ENCODE measurements around the gene PADI2.

Gene PADI2

DNA sequence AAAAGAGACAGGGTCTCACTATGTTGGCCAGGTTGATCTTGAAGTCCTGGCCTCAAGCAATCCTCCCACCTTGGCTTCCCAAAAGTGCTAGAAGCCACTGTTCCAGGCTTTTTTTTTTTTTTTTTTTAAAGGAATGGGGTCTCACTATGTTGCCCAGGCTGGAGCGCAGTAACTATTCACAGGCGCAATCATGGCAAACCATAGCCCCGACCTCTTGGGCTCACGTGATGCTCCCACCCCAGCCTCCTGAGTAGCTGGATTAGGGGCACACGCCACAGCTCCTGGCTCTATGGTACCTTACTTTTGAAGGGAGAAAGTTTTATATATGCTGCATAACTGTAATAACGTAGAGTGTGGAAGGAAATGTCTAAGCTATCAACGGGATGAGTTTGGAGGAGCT lies 101.8 kb downstream of the PADI2 start:
- no peak for DNase-seq
